HG03064 (cell line): ENCODE results near the gene ABCA13.
"Not testable (repeated sequence)": the region's sequence is repeated elsewhere in the genome, so short reads cannot be mapped to it uniquely, and the experiment has no call there.

Experiments
- ATAC-seq: cut with Tn5 transposase; IDR thresholded peaks from one replicate; pipeline ENCODE4 v1.9.1; 2021; ENCODE audit warnings: low read depth; ENCODE audit not compliant: unreplicated experiment

ABCA13 gene

GRCh38 chr7:48175019-48175418 is 3.8 kb downstream of the ABCA13 start:
- no peak for ATAC-seq

DNA sequence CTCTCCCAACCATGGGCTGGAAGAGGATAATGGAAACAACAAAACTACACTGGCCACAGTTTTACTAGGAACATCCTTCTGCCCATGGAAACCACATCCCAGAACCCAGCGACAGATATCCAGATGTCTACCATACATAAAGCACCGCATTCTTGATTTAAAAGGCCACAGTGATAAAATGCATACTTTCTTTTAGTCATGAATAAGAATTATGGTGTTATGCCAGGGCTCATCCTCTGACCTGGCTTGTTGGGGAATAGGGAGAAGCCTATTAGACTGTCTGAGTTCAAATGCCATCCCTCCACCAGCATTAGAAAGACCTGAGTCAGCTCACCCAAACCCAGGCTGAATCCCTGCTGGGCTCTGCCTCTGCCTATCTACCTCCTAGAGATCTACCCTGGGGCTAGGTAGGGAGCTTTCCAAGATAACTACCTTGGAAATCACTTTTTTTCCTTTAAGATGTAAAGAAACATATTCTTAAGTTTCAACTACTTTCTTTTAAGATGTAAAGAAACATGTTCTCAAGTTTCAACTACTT is 5.2 kb downstream of the ABCA13 start:
- no peak for ATAC-seq

GRCh38 chr7:48177271-48177670 is 6.0 kb downstream of the ABCA13 start:
- no peak for ATAC-seq

GRCh38 chr7:48179496-48180030 is 8.3 kb downstream of the ABCA13 start:
- ATAC-seq = no peak

GRCh38 chr7:48180981-48181380 is 9.7 kb downstream of the ABCA13 start:
- ATAC-seq = no peak

DNA sequence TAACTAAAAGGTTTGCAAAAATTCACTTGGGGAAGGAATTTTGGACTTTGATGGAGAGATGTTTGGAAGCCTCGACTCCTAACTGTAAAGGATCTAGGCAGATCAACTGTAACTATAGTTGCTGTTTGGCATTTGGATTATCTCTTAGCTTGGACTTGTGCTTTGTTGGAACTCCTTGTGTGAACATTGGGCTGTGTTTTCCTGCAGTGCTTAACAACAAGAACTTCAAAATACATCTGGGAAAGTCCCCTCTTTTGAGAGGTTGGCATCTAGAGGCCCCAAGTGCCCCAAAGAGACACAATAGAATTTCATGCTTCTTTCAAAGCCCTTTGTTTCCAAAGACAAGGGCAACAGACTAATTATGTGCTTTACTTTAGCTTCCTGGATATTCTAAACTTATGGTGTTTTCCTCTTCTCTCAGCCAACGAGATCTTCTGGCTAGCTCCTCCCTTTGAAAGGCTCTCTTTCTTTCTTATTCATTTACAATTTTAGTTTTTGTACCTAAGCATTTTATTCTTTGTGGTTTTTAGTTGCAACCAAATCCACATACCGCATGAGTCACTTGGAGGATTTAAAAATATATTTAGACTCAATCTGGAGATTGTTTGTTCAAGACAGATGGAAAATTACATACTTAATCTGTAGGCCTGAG is 11.6 kb downstream of the ABCA13 start:
- ATAC-seq = no peak

DNA sequence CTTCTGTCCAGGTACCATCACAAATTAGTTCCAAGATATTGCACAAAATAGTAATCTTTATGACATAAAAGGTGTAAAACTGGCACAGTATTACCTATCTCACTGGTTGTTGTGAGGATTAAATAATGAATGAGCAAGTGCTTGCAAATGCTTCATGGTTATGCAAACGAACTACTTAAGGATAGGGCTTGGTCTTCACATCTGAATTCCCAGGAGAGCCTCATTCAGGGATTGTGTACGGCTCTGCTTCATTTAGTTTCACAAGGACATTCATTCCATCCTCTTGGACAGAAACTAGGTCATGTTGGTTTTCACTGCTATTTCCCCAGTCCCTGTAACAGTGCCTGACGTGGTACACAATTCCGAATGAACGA is 12.1 kb downstream of the ABCA13 start:
- ATAC-seq = no peak

DNA sequence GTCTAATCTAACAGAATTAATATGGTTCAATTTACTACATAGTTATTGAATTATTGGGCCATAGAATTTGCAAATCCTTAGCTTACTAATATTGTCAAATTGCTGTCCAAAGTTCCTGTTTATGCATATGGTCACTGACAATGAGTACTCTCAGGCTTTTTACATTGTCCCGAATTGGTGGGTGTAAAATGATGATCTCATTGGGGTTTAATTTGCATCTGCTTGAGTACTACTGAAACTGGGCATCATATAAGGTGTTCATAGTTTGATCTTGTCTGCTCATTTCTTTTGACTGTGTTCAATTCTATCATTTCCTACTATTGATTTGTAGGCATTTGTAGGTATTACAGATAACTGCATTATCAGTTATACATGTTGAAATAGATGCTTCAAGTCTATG is 12.7 kb downstream of the ABCA13 start:
- ATAC-seq = no peak

DNA sequence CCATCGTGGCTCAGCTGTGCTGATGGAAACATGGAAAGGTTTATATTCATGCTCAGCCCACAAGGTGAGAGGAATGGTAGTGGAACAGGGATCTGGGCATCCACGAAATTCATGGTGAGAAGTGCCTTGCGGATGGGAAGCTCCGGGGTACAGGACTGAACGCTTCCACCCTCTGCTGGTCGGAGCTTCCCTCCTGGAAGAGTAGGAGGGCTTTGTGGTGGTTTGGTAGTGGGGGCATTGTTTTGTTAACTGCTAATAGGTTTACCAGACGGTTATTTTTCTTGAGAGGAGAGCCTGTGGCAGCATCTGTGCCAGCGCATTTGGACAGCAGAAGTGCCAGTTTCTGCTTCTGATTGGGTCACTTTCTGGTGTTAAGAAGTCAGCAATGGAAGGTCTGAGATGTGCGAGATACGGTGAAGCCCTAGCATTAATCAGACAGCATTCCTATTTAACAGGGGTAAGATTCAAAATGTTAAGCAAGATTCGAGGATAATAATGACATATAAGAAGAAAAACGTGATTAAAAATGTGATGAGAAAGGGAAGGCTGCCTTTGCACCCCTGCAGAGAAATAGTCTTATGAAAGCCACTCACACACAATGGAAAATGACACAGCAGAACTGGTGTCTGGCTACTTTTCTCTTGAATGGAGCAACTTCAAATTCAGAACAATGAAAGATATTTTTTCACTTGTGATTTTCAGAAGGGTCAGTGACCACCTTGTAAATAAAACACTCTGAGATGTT is 17.7 kb downstream of the ABCA13 start:
- no peak for ATAC-seq

- ATAC-seq = no peak
Observed at GRCh38 chr7:48192996-48193395, 21.7 kb downstream of the ABCA13 start.

- no peak for ATAC-seq
Observed at GRCh38 chr7:48193421-48193820, 22.2 kb downstream of the ABCA13 start.

DNA sequence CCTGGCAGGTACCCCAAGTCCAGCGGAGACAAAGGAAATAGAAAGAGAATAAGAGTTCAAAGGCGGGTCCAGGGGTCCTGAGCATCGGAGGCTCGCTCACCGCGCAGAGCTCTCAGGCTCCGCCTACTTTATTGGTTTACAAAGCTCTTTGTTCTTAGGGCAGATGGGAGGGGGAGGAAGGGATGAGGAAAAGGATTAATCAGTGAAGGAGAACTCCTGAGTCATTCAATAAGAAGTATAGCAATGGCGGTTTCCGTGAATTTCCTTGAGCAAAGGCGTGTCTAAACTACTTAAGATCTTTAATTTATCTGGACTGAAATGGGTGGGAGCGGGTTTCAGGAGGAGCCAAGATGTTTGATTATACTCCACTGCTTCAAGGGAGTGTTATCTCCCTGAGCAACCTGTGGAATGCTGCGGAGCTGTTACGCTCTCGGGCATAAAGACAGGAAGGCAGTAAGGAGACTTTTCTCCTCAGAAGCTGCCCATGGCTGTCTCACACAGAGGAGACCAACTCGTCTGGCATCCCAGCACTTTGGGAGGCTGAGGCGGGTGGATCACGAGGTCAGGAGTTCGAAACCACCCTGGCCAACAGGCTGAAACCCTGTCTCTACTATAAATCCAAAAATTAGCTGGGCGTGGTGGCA is 29.8 kb downstream of the ABCA13 start:
- not testable (repeated sequence) for ATAC-seq

- ATAC-seq = not testable (repeated sequence)
Observed at GRCh38 chr7:48202916-48203315, 31.7 kb downstream of the ABCA13 start.

GRCh38 chr7:48207155-48207675 is 36.0 kb downstream of the ABCA13 start:
- ATAC-seq = no peak

DNA sequence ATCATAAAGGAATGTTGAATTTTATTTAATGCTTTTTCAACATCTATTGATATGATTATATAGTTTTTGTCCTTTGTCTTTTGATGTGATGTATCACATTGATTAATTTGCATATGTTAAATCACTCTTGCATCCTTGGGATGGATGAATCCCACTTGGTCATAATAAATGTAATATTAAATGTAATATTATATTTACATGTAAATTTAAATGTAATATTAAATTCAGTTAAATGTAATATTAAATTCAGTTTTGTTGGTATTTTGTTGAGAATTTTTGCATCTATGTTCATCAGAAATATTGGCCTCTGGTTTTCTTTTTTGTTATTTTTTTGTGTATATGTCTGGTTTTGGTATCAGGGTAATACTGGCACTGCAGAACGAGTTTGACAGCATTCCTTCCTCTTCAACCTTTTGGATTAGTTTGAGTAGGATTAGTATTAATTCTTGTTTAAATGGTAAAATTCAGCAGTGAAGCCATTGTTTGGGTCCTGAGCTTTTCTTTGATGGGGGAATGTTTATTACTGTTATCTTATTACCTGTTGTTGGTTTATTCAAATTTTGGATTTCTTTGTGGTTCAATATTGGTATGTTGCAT is 37.8 kb downstream of the ABCA13 start:
- ATAC-seq = no peak

- ATAC-seq = no peak
Observed at GRCh38 chr7:48213226-48213625, 42.0 kb downstream of the ABCA13 start.

GRCh38 chr7:48217266-48217665 is 46.0 kb downstream of the ABCA13 start:
- no peak for ATAC-seq

- no peak for ATAC-seq
Observed at GRCh38 chr7:48217753-48218152, 46.5 kb downstream of the ABCA13 start.

DNA sequence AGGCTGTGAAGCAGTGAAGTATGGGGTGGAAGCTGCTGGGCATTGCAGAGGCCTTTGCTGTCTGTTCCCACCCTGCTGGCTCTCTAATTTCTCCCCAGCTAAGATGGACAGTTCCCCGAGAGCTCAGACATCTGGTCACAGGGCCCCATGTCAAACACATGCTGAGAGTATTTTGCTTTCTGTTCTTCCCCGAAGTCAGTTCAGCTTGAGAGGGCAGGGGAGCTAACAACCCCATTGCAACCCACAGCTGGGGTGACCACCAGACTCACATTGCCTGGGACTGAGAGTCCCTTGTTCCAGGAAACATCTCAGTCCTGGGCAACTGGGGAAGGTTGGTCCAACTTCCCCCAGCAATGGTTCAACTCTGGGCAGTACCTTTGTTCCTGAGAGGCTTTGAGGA is 52.8 kb downstream of the ABCA13 start:
- no peak for ATAC-seq

DNA sequence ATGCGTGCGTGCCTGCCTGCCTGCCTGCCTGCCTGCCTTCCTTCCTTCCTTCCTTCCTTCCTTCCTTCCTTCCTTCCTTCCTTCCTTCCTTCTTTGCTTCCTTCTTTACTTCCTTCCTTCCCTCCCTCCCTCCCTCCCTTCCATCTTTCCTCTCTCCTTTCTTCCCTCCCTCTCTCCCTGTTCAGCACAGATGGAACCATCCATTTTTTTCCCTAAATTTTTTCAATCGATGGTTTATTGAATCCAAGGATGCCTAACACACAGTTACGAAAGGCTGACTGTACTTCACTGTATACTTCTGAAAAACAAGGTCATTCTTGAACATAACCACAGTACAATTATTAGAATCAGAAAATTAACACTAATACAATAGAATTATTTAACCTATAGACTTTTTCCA is 53.8 kb downstream of the ABCA13 start:
- no peak for ATAC-seq

GRCh38 chr7:48237354-48237753 is 66.1 kb downstream of the ABCA13 start:
- no peak for ATAC-seq
